CD4-positive, alpha-beta memory T cell (primary cell): ENCODE measurements around the gene MMP17. TPM values are rescaled to one million over a fixed set of nuclear protein-coding genes. Genes with fewer than 3 reads are reported as not detected.

Experiments
- CTCF ChIA-PET: fragments of 350-600 bp; sonication (Branson Sonifier 250); formaldehyde crosslinking; loops from one replicate; lab custom pipeline; 2021; ENCODE audit warnings: inconsistent platforms; ENCODE audit not compliant: partially characterized antibody; lab: Charles Lee
- POLR2A ChIA-PET: fragments of 350-600 bp; sonication (Branson Sonifier 250); formaldehyde crosslinking; loops from one replicate; lab custom pipeline; 2021; ENCODE audit not compliant: partially characterized antibody; lab: Charles Lee
- DNase-seq, 5 donors: peaks; one replicate each; pipeline versions ENCODE4 v3.0.0 to v3.0.0-alpha.2; 2020 to 2022; ENCODE audit warnings: mixed read lengths in 1 of 5
- H3K27ac ChIP-seq: one replicate; pipeline ENCODE4 v1.7.0; 2013; ENCODE audit warnings: low read depth, low read length
- H3K27me3 ChIP-seq: 2 replicates; pipeline ENCODE4 v1.7.0; 2013; ENCODE audit warnings: mild to moderate bottlenecking, low read length, moderate library complexity; ENCODE audit not compliant: insufficient read depth
- H3K36me3 ChIP-seq: 2 replicates; pipeline ENCODE4 v1.7.0; 2013; ENCODE audit warnings: mild to moderate bottlenecking, low read length, moderate library complexity; ENCODE audit not compliant: insufficient read depth
- H3K4me1 ChIP-seq: 2 replicates; pipeline ENCODE4 v1.7.0; 2013; ENCODE audit warnings: mild to moderate bottlenecking, low read length, moderate library complexity; ENCODE audit not compliant: insufficient read depth
- H3K4me3 ChIP-seq, 2 donors: one replicate each; pipeline ENCODE4 v1.7.0; 2013; ENCODE audit warnings: low read length in 2 of 2, mild to moderate bottlenecking in 1 of 2
- H3K9me3 ChIP-seq, 2 donors: one replicate each; pipeline ENCODE4 v1.7.0; 2013; ENCODE audit warnings: low read length in 2 of 2, control low read depth in 1 of 2; ENCODE audit not compliant: control insufficient read depth in 1 of 2
- H3K27ac Mint-ChIP-seq, 7 donors: one replicate each; pipeline ENCODE4 v1.8.0; 2020 to 2021; ENCODE audit warnings: mixed read lengths in 7 of 7, mild to moderate bottlenecking in 6 of 7, inconsistent platforms in 3 of 7, moderate library complexity in 3 of 7
- H3K27me3 Mint-ChIP-seq, 2 donors: one replicate each; pipeline ENCODE4 v1.8.0; 2020 to 2021; ENCODE audit warnings: mixed read lengths in 2 of 2
- H3K36me3 Mint-ChIP-seq, 2 donors: one replicate each; pipeline ENCODE4 v1.8.0; 2020 to 2021; ENCODE audit warnings: mixed read lengths in 2 of 2, inconsistent platforms in 1 of 2, mild to moderate bottlenecking in 1 of 2
- H3K4me1 Mint-ChIP-seq, 4 donors: one replicate each; pipeline ENCODE4 v1.8.0; 2020 to 2021; ENCODE audit warnings: mixed read lengths in 4 of 4, mild to moderate bottlenecking in 1 of 4
- H3K4me3 Mint-ChIP-seq, 8 donors: one replicate each; pipeline ENCODE4 v1.8.0; 2020 to 2021; ENCODE audit warnings: mixed read lengths in 8 of 8, mild to moderate bottlenecking in 7 of 8, moderate library complexity in 6 of 8, inconsistent platforms in 3 of 8
- H3K9me3 Mint-ChIP-seq, 8 donors: one replicate each; pipeline ENCODE4 v1.8.0; 2020 to 2021; ENCODE audit warnings: mixed read lengths in 8 of 8, mild to moderate bottlenecking in 5 of 8, inconsistent platforms in 3 of 8, moderate library complexity in 1 of 8
- intact Hi-C: fragments of 100-400 bp; cut with micrococcal nuclease; formaldehyde crosslinking; loops from one replicate; pipeline ENCODE4 v1.15.1; 2023
- polyA plus RNA-seq, 2 donors: library from polyadenylated mRNA; unstranded; fragments of 300-500 nt; fragmentation: Illumina TruSeq; gene quantifications; one replicate each; pipeline ENCODE4 v1.2.3, GENCODE V29; 2021
- total RNA-seq, 2 experiments: library from RNA; stranded (reverse); gene quantifications; one replicate each; pipeline ENCODE4 v1.2.3, GENCODE V29; 2021

MMP17 gene
- total and polyA plus RNA-seq, 4 experiments from 2014 or later, result 0.32 to 0.94 TPM; not detected in 2

DNA sequence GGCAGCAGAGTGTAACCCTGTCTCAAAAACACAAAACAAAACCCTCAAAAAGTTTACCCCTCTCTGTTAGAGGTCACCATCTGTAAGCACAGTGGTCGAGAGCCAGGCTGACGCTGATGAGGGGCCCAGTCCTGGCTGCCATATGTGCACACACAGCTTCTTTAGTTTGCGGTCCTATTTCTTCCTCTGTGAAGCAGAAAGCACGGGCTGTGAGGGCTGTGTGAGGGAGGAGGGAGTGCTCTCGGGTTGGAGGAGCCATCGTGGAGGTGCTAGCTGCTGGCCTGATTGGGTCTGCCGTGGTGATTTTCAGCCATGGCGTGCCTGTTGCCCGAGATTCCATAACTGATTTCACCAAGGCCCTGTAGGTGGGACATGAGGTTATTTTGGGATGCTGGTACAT, 69.7 kb downstream of the MMP17 start:
- H3K4me3 Mint-ChIP-seq, result peak overlapping the region in 7 of 8 donors; percentile 4 to 62 (median 32)
- intact Hi-C loops, result no loop called here
- no peaks in the 10 kb centered on the region for H3K27me3 Mint-ChIP-seq
- Histone ChIP-seq H3K4me1 (peaks cover 9% of the 10 kb centered on the region), H3K9me3 (no peaks in the 10 kb centered on the region), H3K36me3 (no peaks in the 10 kb centered on the region), H3K4me3 (no peak overlapping the region), H3K27ac (no peak overlapping the region), H3K27me3 (no peaks in the 10 kb centered on the region)
- CTCF ChIA-PET, result no interaction called here
- POLR2A ChIA-PET, result interaction anchor here (3.7 kb wide), 1 partner anchor 31 kb away, joined by 28 read pairs; the partner anchor contains the start of gene PUS1
- H3K27ac Mint-ChIP-seq, result peak overlapping the region in 3 of 7 donors; percentile 55 to 63 (median 55)
- H3K9me3 Mint-ChIP-seq, result no peaks in the 10 kb centered on the region
- DNase-seq, result no peak
- H3K36me3 Mint-ChIP-seq, result peaks cover 0 to 7% of the 10 kb centered on the region in 2 donors
- peaks cover 6 to 47% (median 20%) of the 10 kb centered on the region in 4 donors for H3K4me1 Mint-ChIP-seq

DNA sequence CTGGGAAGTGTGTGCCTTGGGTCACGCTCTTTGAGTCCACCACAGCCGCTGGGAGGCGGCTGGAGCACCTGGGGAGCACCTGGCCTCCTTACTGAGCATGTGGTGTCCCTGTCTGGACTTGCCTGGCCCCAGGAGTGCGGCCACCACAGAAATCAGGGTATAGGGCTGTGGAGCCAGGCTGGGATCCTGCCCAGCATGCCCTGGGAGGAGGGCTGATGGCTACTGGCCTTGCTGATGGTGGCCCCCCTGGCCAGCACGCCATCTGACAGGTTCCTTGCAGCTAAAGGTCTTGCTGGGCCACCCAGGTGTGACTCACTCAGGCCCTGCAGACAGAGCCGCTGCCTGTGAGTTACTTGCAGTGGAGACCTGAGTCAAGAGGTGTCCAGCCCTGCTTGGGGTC, 72.2 kb downstream of the MMP17 start:
- intact Hi-C loops, result no loop called here
- CTCF ChIA-PET, result no interaction called here
- Mint-ChIP-seq H3K4me3 (peak overlapping the region in 1 of 8 donors; percentile 53), H3K27ac (no peak overlapping the region), H3K36me3 (peaks cover 0 to 6% of the 10 kb centered on the region in 2 donors), H3K4me1 (peaks cover 8 to 42% (median 26%) of the 10 kb centered on the region in 4 donors), H3K9me3 (no peaks in the 10 kb centered on the region), H3K27me3 (no peaks in the 10 kb centered on the region)
- H3K4me1 ChIP-seq, result peaks cover 20% of the 10 kb centered on the region
- POLR2A ChIA-PET, result interaction anchor here (1.1 kb wide), 1 partner anchor 29 kb away, joined by 3 read pairs; no protein-coding TSS in a partner anchor
- H3K9me3 ChIP-seq, result no peaks in the 10 kb centered on the region
- H3K36me3 ChIP-seq, result no peaks in the 10 kb centered on the region
- DNase-seq, result no peak
- no peaks in the 10 kb centered on the region for H3K27me3 ChIP-seq
- H3K27ac ChIP-seq, result no peak overlapping the region
- H3K4me3 ChIP-seq, result no peak overlapping the region

Other genes with a start within 250 kb of the MMP17 start
- gene SFSWAP, start 117.3 kb upstream of the MMP17 start, total RNA-seq, result 10 to 100 TPM; 95.7 to 96.8 TPM
- gene SFSWAP, start 117.3 kb upstream of the MMP17 start, polyA plus RNA-seq, result 10 to 100 TPM in 1 of 2 donors, 1 to 10 TPM in 1; 9.8 to 25.7 TPM
- 10 to 100 TPM; 45.8 to 55.7 TPM for gene ULK1, start 66.2 kb downstream of the MMP17 start, total RNA-seq
- 1 to 10 TPM in 1 of 2 donors, under 1 TPM in 1; 0.08 to 1.7 TPM for gene ULK1, start 66.2 kb downstream of the MMP17 start, polyA plus RNA-seq
- 10 to 100 TPM; 41.8 to 48.1 TPM for gene PUS1, start 100.9 kb downstream of the MMP17 start, total RNA-seq
- 10 to 100 TPM; 12.0 to 28.1 TPM for gene PUS1, start 100.9 kb downstream of the MMP17 start, polyA plus RNA-seq
- gene EP400, start 121.5 kb downstream of the MMP17 start, total RNA-seq, result 10 to 100 TPM; 82.3 to 86.6 TPM
- gene EP400, start 121.5 kb downstream of the MMP17 start, polyA plus RNA-seq, result 1 to 10 TPM in 1 of 2 donors, under 1 TPM in 1; 0.94 to 5.3 TPM